C4-2B (cell line): Measurements from ENCODE around the gene KREMEN2.

Experiments
- CTCF ChIP-seq: fragments of 450-650 bp; conservative IDR thresholded peaks from 2 replicates; pipeline ENCODE4 v1.5.1; 2017; ENCODE audit warnings: mild to moderate bottlenecking
- ZFX ChIP-seq: fragments of 450-650 bp; IDR thresholded peaks from 2 replicates; pipeline ENCODE4 v1.6.1; 2017

GRCh38 chr16:2986623-2987188 lies 22.6 kb downstream of the KREMEN2 start:
- TF ChIP-seq CTCF (no peak), ZFX (no peak)
